GM12873 (cell line): ENCODE data around the gene HHAT.

Experiments used
- TF ChIP-seq, protein P1 (sequence below): IDR thresholded peaks from 2 replicates; pipeline ENCODE4 v1.5.1; 2012; ENCODE audit warnings: low read depth, mild to moderate bottlenecking, moderate library complexity, low read length, control low read depth; ENCODE audit not compliant: insufficient read depth; ENCODE audit errors: missing control alignments

HHAT gene

DNA sequence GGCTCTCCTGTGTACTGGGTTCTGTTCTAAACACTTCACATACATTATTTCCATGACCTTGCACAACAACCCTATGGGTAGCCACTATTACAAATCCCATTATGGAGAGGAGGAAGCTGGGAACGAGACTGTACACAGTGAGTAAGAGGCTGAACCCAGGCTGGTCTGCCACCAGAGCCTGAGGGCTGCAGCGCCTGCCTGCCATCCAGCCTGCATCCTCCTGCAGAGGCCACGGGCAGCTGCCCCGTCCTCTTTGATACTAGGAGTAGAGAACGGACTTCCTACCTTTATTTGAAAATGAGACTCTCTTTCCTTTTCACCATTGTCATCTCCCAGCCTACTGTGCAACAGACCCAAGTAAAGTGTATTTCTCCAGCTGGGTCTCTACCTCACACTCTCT lies 370.0 kb downstream of the HHAT start:
- TF ChIP-seq, protein P1, sequence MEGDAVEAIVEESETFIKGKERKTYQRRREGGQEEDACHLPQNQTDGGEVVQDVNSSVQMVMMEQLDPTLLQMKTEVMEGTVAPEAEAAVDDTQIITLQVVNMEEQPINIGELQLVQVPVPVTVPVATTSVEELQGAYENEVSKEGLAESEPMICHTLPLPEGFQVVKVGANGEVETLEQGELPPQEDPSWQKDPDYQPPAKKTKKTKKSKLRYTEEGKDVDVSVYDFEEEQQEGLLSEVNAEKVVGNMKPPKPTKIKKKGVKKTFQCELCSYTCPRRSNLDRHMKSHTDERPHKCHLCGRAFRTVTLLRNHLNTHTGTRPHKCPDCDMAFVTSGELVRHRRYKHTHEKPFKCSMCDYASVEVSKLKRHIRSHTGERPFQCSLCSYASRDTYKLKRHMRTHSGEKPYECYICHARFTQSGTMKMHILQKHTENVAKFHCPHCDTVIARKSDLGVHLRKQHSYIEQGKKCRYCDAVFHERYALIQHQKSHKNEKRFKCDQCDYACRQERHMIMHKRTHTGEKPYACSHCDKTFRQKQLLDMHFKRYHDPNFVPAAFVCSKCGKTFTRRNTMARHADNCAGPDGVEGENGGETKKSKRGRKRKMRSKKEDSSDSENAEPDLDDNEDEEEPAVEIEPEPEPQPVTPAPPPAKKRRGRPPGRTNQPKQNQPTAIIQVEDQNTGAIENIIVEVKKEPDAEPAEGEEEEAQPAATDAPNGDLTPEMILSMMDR: no peak

DNA sequence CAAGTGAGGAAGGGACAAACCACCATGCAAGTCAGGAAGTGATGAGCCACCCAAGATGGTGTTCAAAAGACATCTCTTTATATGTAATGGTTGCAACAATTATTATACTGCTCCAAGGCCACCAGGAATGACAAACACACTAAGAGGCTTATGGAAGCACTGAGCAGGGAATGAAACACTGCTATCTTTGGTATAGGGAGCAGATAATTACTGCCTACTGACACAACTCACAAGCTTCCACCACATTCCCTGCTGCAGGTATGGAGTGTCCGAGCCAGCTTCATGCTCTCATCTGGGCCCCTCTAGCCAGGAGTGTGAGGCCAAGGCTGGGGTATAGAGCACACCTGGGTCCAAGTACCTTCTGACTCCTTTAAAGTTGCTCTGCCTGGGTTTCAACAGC lies 371.4 kb downstream of the HHAT start:
- TF ChIP-seq, protein P1: no peak

DNA sequence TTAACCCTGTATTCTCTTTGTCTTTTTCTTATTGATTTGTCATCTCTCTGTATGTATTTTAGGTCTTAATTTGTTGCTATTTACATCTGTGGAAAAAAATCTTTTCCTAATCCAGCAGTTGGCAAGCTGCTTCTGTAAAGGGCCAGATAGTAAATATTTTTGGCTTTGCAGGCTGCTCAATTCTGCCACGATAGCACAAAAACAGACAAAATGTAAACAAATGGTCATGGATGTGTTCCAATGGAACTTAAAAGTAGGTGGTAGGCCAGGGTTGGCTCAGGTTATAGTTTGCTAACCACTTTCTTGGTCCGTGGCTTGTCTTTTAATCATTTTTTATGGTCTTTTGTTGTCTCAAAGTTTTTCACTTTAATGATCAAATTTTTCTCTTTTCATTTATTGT lies 371.8 kb downstream of the HHAT start:
- TF ChIP-seq, protein P1: no peak

DNA sequence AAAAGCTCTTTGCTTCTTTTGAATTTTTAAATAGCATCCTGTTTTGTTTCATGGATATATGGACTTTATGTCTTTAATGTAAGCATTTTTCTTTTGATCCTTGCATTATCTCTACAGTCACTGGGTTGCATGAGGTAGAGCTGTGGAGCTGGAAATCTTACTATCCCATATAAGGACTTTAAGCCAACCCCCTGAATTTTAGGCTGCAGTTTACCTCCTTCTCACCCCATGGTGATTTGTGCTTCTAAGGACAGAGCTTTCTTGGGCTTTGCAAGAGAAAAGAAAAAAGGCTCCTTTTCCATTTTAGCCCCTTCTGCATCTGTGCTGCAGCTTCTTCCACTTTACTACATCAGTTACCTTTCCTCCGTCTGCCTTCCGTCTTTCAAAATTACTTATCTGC lies 373.8 kb downstream of the HHAT start:
- TF ChIP-seq, protein P1: no peak

DNA sequence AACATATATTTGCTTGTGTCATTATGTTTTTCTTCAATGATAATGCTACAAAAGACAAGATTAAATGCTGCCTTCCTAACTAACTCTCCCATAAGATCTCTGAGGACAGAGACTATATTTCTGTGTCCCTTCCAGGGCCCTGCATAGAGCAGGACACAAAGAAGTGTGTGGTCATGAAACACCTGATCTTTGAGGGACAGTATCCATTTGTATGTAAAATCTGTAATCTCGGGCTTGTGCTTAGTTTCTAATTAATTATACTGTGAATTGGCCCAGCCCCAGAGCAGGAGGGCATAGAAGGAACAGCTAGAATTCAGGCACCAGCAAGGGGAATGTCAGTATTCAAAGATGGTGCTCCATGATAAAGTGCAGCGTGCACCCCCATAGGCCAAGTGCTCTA lies 374.9 kb downstream of the HHAT start:
- TF ChIP-seq, protein P1: no peak

DNA sequence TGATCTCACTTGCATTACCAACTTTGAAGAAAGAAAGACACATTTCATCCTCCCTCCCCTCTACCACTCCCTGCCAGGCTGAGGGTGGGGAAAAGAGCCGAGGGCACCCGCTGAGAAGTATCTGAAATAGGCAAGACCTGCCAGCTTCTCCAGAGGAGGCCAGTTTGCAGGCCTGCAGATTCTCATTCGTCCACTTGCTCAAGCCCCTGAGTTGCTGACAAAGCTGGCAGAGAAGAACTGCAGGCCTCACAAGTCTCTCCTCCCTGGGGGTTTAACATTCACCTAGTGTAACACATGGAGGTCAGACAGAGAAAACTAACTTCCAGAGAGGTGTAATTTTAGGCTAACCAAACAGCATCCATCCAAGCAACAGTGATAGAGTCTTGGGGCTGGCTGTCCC lies 376.4 kb downstream of the HHAT start:
- TF ChIP-seq, protein P1: no peak

DNA sequence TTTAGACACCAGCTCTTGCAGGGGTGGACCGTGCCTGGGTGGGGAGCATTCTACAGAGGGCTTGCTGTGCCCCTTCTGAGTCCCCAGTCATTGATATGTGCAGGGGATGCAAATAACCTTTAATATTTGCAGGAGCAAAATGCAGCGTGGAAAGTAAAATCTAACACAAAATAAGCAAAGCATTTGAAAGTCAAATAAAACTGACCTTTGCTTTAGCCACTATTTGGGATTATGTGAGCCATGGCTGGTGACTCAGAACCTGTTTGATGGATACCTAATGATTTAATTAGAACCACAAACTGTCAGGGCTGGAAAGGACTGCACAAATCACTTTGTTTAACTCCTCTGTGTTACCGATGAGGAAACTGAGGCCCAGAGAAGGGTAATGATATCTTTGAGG lies 377.5 kb downstream of the HHAT start:
- TF ChIP-seq, protein P1: no peak
